H9 (cell line): ENCODE measurements around the gene GPC4. TPM values are rescaled to one million over a fixed set of nuclear protein-coding genes. Genes with fewer than 3 reads are reported as not detected.

ENCODE experiments used
- DNase-seq: peaks from one replicate; pipeline ENCODE4 v3.0.0-alpha.2; 2017
- H2AFZ ChIP-seq: one replicate; pipeline ENCODE4 v1.6.1; 2013; ENCODE audit warnings: mild to moderate bottlenecking, low read length, control low read depth, moderate library complexity
- H2AK5ac ChIP-seq: 2 replicates; pipeline ENCODE4 v1.6.1; 2013; ENCODE audit warnings: low read length, control low read depth, mixed read lengths; ENCODE audit not compliant: insufficient read length
- H2BK120ac ChIP-seq: one replicate; pipeline ENCODE4 v1.6.1; 2013; ENCODE audit warnings: low read depth, mild to moderate bottlenecking, low read length, control low read depth, inconsistent platforms; ENCODE audit not compliant: poor library complexity, severe bottlenecking
- H2BK12ac ChIP-seq: 2 replicates; pipeline ENCODE4 v1.6.1; 2013; ENCODE audit warnings: low read length, control low read depth, mixed read lengths, low read depth; ENCODE audit not compliant: insufficient read length
- H2BK15ac ChIP-seq: 2 replicates; pipeline ENCODE4 v1.6.1; 2013; ENCODE audit warnings: low read depth, low read length, control low read depth
- H2BK20ac ChIP-seq: one replicate; pipeline ENCODE4 v1.6.1; 2013; ENCODE audit warnings: low read depth, mild to moderate bottlenecking, low read length, control low read depth, inconsistent platforms; ENCODE audit not compliant: poor library complexity, severe bottlenecking
- H2BK5ac ChIP-seq: 2 replicates; pipeline ENCODE4 v1.6.1; 2013; ENCODE audit warnings: low read length, control low read depth, mixed read lengths; ENCODE audit not compliant: insufficient read length
- H3K14ac ChIP-seq: 2 replicates; pipeline ENCODE4 v1.6.1; 2013; ENCODE audit warnings: low read length, control low read depth; ENCODE audit not compliant: insufficient read depth
- H3K18ac ChIP-seq: 2 replicates; pipeline ENCODE4 v1.6.1; 2013; ENCODE audit warnings: low read depth, mild to moderate bottlenecking, mixed read lengths, low read length, control low read depth; ENCODE audit not compliant: insufficient read length
- H3K23ac ChIP-seq: 2 replicates; pipeline ENCODE4 v1.6.1; 2013; ENCODE audit warnings: low read length, control low read depth, mixed read lengths, low read depth; ENCODE audit not compliant: insufficient read length
- H3K23me2 ChIP-seq: 2 replicates; pipeline ENCODE4 v1.6.1; 2013; ENCODE audit warnings: low read depth, mild to moderate bottlenecking, mixed read lengths, low read length, control low read depth; ENCODE audit not compliant: insufficient read length, poor library complexity, severe bottlenecking
- H3K27ac ChIP-seq: 2 replicates; pipeline ENCODE4 v1.5.1; 2013; ENCODE audit warnings: low read length, control low read depth, mixed read lengths, low read depth; ENCODE audit not compliant: insufficient read length
- H3K27me3 ChIP-seq: 2 replicates; pipeline ENCODE4 v1.6.1; 2013; ENCODE audit warnings: low read length, control low read depth, inconsistent platforms; ENCODE audit not compliant: insufficient read depth
- H3K4ac ChIP-seq: 2 replicates; pipeline ENCODE4 v1.6.1; 2013; ENCODE audit warnings: low read depth, mild to moderate bottlenecking, control low read depth, inconsistent platforms, low read length, moderate library complexity
- H3K4me1 ChIP-seq: 2 replicates; pipeline ENCODE4 v1.6.1; 2013; ENCODE audit warnings: low read length, control low read depth, inconsistent platforms; ENCODE audit not compliant: insufficient read depth
- H3K4me2 ChIP-seq: 2 replicates; pipeline ENCODE4 v1.6.1; 2013; ENCODE audit warnings: low read length, control low read depth, mixed read lengths; ENCODE audit not compliant: insufficient read length, insufficient read depth
- H3K56ac ChIP-seq: 2 replicates; pipeline ENCODE4 v1.6.1; 2013; ENCODE audit warnings: low read depth, mild to moderate bottlenecking, mixed read lengths, low read length, control low read depth; ENCODE audit not compliant: insufficient read length
- H3K79me1 ChIP-seq: 2 replicates; pipeline ENCODE4 v1.6.1; 2013; ENCODE audit warnings: low read depth, mild to moderate bottlenecking, moderate library complexity, low read length, control low read depth, inconsistent platforms; ENCODE audit not compliant: insufficient read depth, poor library complexity, severe bottlenecking
- H3K79me2 ChIP-seq: 2 replicates; pipeline ENCODE4 v1.6.1; 2013; ENCODE audit warnings: low read length, control low read depth, inconsistent platforms; ENCODE audit not compliant: insufficient read depth
- H3K9ac ChIP-seq: 2 replicates; pipeline ENCODE4 v1.6.1; 2013; ENCODE audit warnings: low read length, control low read depth, mixed read lengths; ENCODE audit not compliant: insufficient read length; ENCODE audit errors: extremely low read depth
- H3K9me3 ChIP-seq: one replicate; pipeline ENCODE4 v1.6.1; 2013; ENCODE audit warnings: low read depth, low read length, inconsistent platforms; ENCODE audit not compliant: control insufficient read depth
- H3T11ph ChIP-seq: one replicate; pipeline ENCODE4 v1.6.1; 2013; ENCODE audit warnings: mild to moderate bottlenecking, low read length, control low read depth, inconsistent platforms
- H4K20me1 ChIP-seq: one replicate; pipeline ENCODE4 v1.6.1; 2013; ENCODE audit not compliant: control insufficient read depth, insufficient read length, insufficient read depth
- H4K5ac ChIP-seq: 2 replicates; pipeline ENCODE4 v1.6.1; 2013; ENCODE audit warnings: low read depth, mild to moderate bottlenecking, mixed read lengths, low read length, control low read depth; ENCODE audit not compliant: insufficient read length
- H4K8ac ChIP-seq: replicated peaks from 2 replicates; pipeline ENCODE4 v1.6.1; 2013; ENCODE audit warnings: low read length, control low read depth, mixed read lengths, low read depth; ENCODE audit not compliant: insufficient read length
- H4K91ac ChIP-seq: 2 replicates; pipeline ENCODE4 v1.6.1; 2013; ENCODE audit warnings: low read depth, mild to moderate bottlenecking, moderate library complexity, mixed read lengths, low read length, control low read depth; ENCODE audit not compliant: insufficient read length
- H3K27ac Mint-ChIP-seq, 3 experiments: 2 replicates in 2 of 3; 3 replicates in 1 of 3; pipeline ENCODE4 v1.8.0; 2020 to 2021; ENCODE audit warnings: mixed read lengths in 3 of 3, mild to moderate bottlenecking in 1 of 3, moderate library complexity in 1 of 3
- H3K27me3 Mint-ChIP-seq: 2 replicates; pipeline ENCODE4 v1.8.0; 2021; ENCODE audit warnings: low read depth, mild to moderate bottlenecking, moderate library complexity, mixed read lengths
- H3K36me3 Mint-ChIP-seq, 3 experiments: 2 replicates in 2 of 3; 3 replicates in 1 of 3; pipeline ENCODE4 v1.8.0; 2020 to 2021; ENCODE audit warnings: low read depth in 3 of 3, mixed read lengths in 3 of 3; ENCODE audit not compliant: insufficient read depth in 1 of 3
- H3K4me1 Mint-ChIP-seq, 2 experiments: 2 replicates each; pipeline ENCODE4 v1.8.0; 2020; ENCODE audit warnings: mixed read lengths in 2 of 2
- H3K4me3 Mint-ChIP-seq, 2 experiments: 2 replicates in 1 of 2; 3 replicates in 1 of 2; pipeline ENCODE4 v1.8.0; 2020 to 2021; ENCODE audit warnings: mild to moderate bottlenecking in 2 of 2, mixed read lengths in 2 of 2, moderate library complexity in 1 of 2
- H3K9me3 Mint-ChIP-seq, 2 experiments: 2 replicates in 1 of 2; 3 replicates in 1 of 2; pipeline ENCODE4 v1.8.0; 2020; ENCODE audit warnings: mild to moderate bottlenecking in 2 of 2, mixed read lengths in 2 of 2, moderate library complexity in 1 of 2
- total RNA-seq: library from RNA; stranded (reverse); gene quantifications from 2 replicates; pipeline ENCODE4 v1.2.1, GENCODE V29; 2021
- TF ChIP-seq, protein P1 (sequence below): fragments of 200-600 bp; sonication (generic); conservative IDR thresholded peaks from 3 replicates; pipeline ENCODE4 v1.8.0; 2021; ENCODE audit warnings: antibody characterized with exemption, mild to moderate bottlenecking

The GPC4 gene
- total RNA-seq, 1 experiment from 2014 or later, result 416 TPM

DNA sequence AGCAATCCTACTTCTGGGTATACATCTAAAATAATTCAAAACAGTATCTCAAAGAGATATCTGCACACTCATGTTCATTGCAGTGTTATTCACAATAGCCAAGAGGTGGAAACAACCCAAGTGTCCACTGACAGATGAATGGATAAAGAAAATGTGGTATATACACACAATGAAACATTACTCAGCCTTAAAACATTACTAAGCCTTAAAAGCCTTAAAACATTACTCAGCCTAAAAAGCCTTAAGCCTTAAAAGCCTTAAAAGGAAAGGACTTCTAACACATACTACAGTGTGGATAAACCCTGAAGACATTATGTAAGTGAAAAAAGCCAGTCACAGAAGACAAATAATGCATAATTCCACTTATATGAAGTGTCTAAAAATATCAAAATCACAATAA lies 156.8 kb downstream of the GPC4 start:
- H2BK120ac ChIP-seq, result no peak overlapping the region
- H4K8ac ChIP-seq, result no peak overlapping the region
- H3K18ac ChIP-seq, result no peak overlapping the region
- H3K4ac ChIP-seq, result no peak overlapping the region
- no peak overlapping the region for H3K56ac ChIP-seq
- Mint-ChIP-seq H3K36me3 (no peaks in the 10 kb centered on the region), H3K4me3 (no peak overlapping the region), H3K27ac (no peak overlapping the region), H3K27me3 (no peaks in the 10 kb centered on the region), H3K4me1 (peaks cover 26 to 27% of the 10 kb centered on the region in 2 experiments), H3K9me3 (no peaks in the 10 kb centered on the region)
- no peak for DNase-seq
- H3K9ac ChIP-seq, result no peak overlapping the region
- H3K79me1 ChIP-seq, result no peaks in the 10 kb centered on the region
- no peaks in the 10 kb centered on the region for H3K23me2 ChIP-seq
- H3K4me2 ChIP-seq, result no peak overlapping the region
- no peak overlapping the region for H3T11ph ChIP-seq
- no peaks in the 10 kb centered on the region for H3K9me3 ChIP-seq
- H2AFZ ChIP-seq, result no peak overlapping the region
- H3K79me2 ChIP-seq, result no peaks in the 10 kb centered on the region
- no peaks in the 10 kb centered on the region for H4K20me1 ChIP-seq
- H4K5ac ChIP-seq, result no peak overlapping the region
- no peak overlapping the region for H2BK5ac ChIP-seq
- no peak overlapping the region for H2AK5ac ChIP-seq
- H3K27ac ChIP-seq, result no peak overlapping the region
- no peak overlapping the region for H2BK12ac ChIP-seq
- H2BK20ac ChIP-seq, result no peak overlapping the region
- TF ChIP-seq, protein P1, sequence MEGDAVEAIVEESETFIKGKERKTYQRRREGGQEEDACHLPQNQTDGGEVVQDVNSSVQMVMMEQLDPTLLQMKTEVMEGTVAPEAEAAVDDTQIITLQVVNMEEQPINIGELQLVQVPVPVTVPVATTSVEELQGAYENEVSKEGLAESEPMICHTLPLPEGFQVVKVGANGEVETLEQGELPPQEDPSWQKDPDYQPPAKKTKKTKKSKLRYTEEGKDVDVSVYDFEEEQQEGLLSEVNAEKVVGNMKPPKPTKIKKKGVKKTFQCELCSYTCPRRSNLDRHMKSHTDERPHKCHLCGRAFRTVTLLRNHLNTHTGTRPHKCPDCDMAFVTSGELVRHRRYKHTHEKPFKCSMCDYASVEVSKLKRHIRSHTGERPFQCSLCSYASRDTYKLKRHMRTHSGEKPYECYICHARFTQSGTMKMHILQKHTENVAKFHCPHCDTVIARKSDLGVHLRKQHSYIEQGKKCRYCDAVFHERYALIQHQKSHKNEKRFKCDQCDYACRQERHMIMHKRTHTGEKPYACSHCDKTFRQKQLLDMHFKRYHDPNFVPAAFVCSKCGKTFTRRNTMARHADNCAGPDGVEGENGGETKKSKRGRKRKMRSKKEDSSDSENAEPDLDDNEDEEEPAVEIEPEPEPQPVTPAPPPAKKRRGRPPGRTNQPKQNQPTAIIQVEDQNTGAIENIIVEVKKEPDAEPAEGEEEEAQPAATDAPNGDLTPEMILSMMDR, result no peak
- H3K23ac ChIP-seq, result no peak overlapping the region
- H3K14ac ChIP-seq, result no peak overlapping the region
- H3K4me1 ChIP-seq, result peaks cover 3% of the 10 kb centered on the region; the same call in 1 of the 2 replicates
- H4K91ac ChIP-seq, result no peak overlapping the region
- no peak overlapping the region for H2BK15ac ChIP-seq
- H3K27me3 ChIP-seq, result no peaks in the 10 kb centered on the region
